ENCODE results near the gene CNTNAP2. TPM values are rescaled to one million over a fixed set of nuclear protein-coding genes. Genes with fewer than 3 reads are reported as not detected.

The CNTNAP2 gene
- total and polyA plus RNA-seq, 2 of the 8 experiments (the other 6 are each of a cell fraction or from before 2014, with no cell fraction given) = 27.9 to 71.0 TPM

DNA sequence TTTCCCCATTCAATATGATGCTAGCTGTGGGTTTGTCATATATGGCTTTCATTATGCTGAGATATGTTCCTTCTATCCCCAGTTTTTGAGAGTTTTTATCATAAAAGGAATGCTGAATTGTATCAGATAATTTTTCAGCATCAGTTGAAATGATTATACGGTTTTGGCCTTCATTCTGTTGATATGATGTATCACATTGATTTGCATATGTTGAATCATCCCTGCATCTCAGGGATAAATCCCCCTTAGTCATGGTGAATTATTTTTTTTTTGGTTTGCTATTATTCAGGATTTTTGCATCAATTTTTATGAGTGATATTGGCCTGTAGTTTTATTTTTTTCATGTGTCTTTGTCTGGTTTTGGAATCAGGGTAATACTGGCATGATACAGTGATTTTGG is 1321.6 kb downstream of the CNTNAP2 start:
- Histone ChIP-seq H3K79me2 (ENCODE audit: control insufficient read depth in 1 of 2, insufficient read depth in 2 of 2, low read length in 2 of 2) (no peaks in the 10 kb centered on the region), H2AK5ac (ENCODE audit: low read depth, low read length) (no peak overlapping the region), H3K4ac (replicated peaks; ENCODE audit: insufficient read length, low read depth, low read length) (no peak overlapping the region), H3K27ac (ENCODE audit: low read depth, low read length) (no peak overlapping the region), H2BK5ac (ENCODE audit: low read depth, low read length) (no peak overlapping the region), H2BK12ac (ENCODE audit: low read depth, low read length) (no peak overlapping the region), H4K5ac (ENCODE audit: insufficient read length, low read depth, low read length) (no peak overlapping the region), H3K56ac (replicated peaks; ENCODE audit: insufficient read length, low read depth, low read length) (no peak overlapping the region), H3K23me2 (ENCODE audit: low read depth, low read length) (no peaks in the 10 kb centered on the region), H4K8ac (ENCODE audit: extremely low read depth, insufficient read depth, low read length) (no peak overlapping the region), H3K36me3 (ENCODE audit: control insufficient read depth in 2 of 4, insufficient read depth in 4 of 4, low read length in 3 of 4) (no peaks in the 10 kb centered on the region), H3K27me3 (replicated peaks in 1 of 4; ENCODE audit: control insufficient read depth in 3 of 4, extremely low read depth in 1 of 4, insufficient read depth in 3 of 4, low read length in 3 of 4) (peaks cover 11 to 84% (median 46%) of the 10 kb centered on the region in 4 experiments), H3K18ac (ENCODE audit: extremely low read depth, low read length) (no peak overlapping the region), H2BK120ac (replicated peaks; ENCODE audit: low read depth, low read length) (no peak overlapping the region), H2BK20ac (ENCODE audit: low read length) (no peak overlapping the region), H3K4me1 (replicated peaks in 1 of 4; ENCODE audit: control insufficient read depth in 3 of 4, insufficient read depth in 4 of 4, low read length in 3 of 4) (no peaks in the 10 kb centered on the region; a peak in 2 of 7 replicates), H4K91ac (replicated peaks; ENCODE audit: insufficient read length, low read length) (no peak overlapping the region), H2AFZ (ENCODE audit: low read length) (no peak overlapping the region), H3K9ac (replicated peaks in 1 of 4; ENCODE audit: extremely low read depth in 1 of 4, low read depth in 3 of 4, low read length in 3 of 4) (no peak overlapping the region), H3K23ac (ENCODE audit: insufficient read length) (no peak overlapping the region), H4K20me1 (replicated peaks in 1 of 2; ENCODE audit: control insufficient read depth in 1 of 2, insufficient read depth in 2 of 2, low read length in 2 of 2) (no peaks in the 10 kb centered on the region), H3K79me1 (ENCODE audit: low read depth, low read length) (no peaks in the 10 kb centered on the region), H3K9me3 (ENCODE audit: insufficient read depth in 2 of 2, low read depth in 1 of 2, low read length in 1 of 2) (no peaks in the 10 kb centered on the region), H3K14ac (ENCODE audit: insufficient read length) (no peak overlapping the region), H3K4me3 (ENCODE audit: extremely low read depth in 1 of 4, insufficient read depth in 2 of 4, low read depth in 3 of 4, low read length in 4 of 4) (no peak overlapping the region), H3K4me2 (ENCODE audit: insufficient read depth in 1 of 2, low read depth in 2 of 2, low read length in 2 of 2) (no peak overlapping the region), H2BK15ac (ENCODE audit: low read length) (no peak overlapping the region)
- TF ChIP-seq KDM4A (IDR thresholded peaks at IDR 0.05; ENCODE audit: low read depth, low read length, severe bottlenecking) (no peak), CHD2 (IDR thresholded peaks at IDR 0.05; ENCODE audit: low read length) (no peak), SIRT6 (IDR thresholded peaks at IDR 0.05; ENCODE audit: low read length) (no peak), RXRA (IDR thresholded peaks at IDR 0.05; ENCODE audit: insufficient read depth, low read depth, low read length) (no peak), RFX5 (IDR thresholded peaks at IDR 0.05; ENCODE audit: borderline replicate concordance, low read depth, low read length) (no peak), TEAD4 (IDR thresholded peaks at IDR 0.05; ENCODE audit: low read depth, low read length) (no peak), HDAC6 (IDR thresholded peaks at IDR 0.05; ENCODE audit: low read depth, low read length) (no peak), SIX5 (IDR thresholded peaks at IDR 0.05; ENCODE audit: low read depth, low read length) (no peak), BCL11A (IDR thresholded peaks at IDR 0.05; ENCODE audit: low read depth in 2 of 2, low read length in 2 of 2) (no peak), SP1 (IDR thresholded peaks at IDR 0.05; ENCODE audit: low read depth, low read length) (no peak), EGR1 (IDR thresholded peaks at IDR 0.05; ENCODE audit: borderline replicate concordance, low read depth, low read length) (no peak), ASH2L (IDR thresholded peaks at IDR 0.05; ENCODE audit: low read length) (no peak)
- TF ChIP-seq, protein P1, sequence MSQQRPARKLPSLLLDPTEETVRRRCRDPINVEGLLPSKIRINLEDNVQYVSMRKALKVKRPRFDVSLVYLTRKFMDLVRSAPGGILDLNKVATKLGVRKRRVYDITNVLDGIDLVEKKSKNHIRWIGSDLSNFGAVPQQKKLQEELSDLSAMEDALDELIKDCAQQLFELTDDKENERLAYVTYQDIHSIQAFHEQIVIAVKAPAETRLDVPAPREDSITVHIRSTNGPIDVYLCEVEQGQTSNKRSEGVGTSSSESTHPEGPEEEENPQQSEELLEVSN (IDR thresholded peaks at IDR 0.05) = no peak
- ChIA-PET CTCF (ENCODE audit: partially characterized antibody) (no interaction called here), POLR2A (ENCODE audit: partially characterized antibody) (no interaction called here)
- WGBS, 2 experiments (ENCODE audit: extremely low coverage in 1 of 2, insufficient coverage in 1 of 2, insufficient read length in 1 of 2, insufficient replicate concordance in 2 of 2, low coverage in 1 of 2, low lambda C conversion rate in 2 of 2, missing lambda C conversion rate in 1 of 2) = 95% methylated on average over 1 of the region's 1 CpG; no CpG with 5 or more reads in 1 of the 2 experiments
- DNase-seq (ENCODE audit: low read depth in 1 of 2, low spot score in 2 of 2) (no peak), FAIRE-seq (no peak)
